ENCODE data around the gene CXCL11.
"Not testable (repeated sequence)": the region's sequence is repeated elsewhere in the genome, so short reads cannot be mapped to it uniquely, and the experiment has no call there.

The CXCL11 gene

GRCh38 chr4:76000279-76000678 is 35.6 kb downstream of the CXCL11 start:
- no peak for DNase-seq

- DNase-seq, result not testable (repeated sequence)
These were observed 37.2 kb downstream of the CXCL11 start for GRCh38 chr4:75998525-75999147.

- no peak for DNase-seq
These were observed 37.9 kb downstream of the CXCL11 start for GRCh38 chr4:75997946-75998345.

- no peak for DNase-seq
These were observed 38.8 kb downstream of the CXCL11 start for GRCh38 chr4:75997081-75997480.

GRCh38 chr4:75995727-75996126 is 40.1 kb downstream of the CXCL11 start:
- DNase-seq, result peak; percentile 42 to 64

- DNase-seq, result no peak
These were observed 43.4 kb downstream of the CXCL11 start for GRCh38 chr4:75992462-75992861.

GRCh38 chr4:75989846-75990528 is 45.9 kb downstream of the CXCL11 start:
- DNase-seq, result no peak

GRCh38 chr4:75985116-75985515 is 50.8 kb downstream of the CXCL11 start:
- DNase-seq, result no peak

Data from AML-193 (cell line).